Measurements from ENCODE around the gene MAVS.
"Not testable (repeated sequence)": the region's sequence is repeated elsewhere in the genome, so short reads cannot be mapped to it uniquely, and the experiment has no call there.

Gene MAVS

DNA sequence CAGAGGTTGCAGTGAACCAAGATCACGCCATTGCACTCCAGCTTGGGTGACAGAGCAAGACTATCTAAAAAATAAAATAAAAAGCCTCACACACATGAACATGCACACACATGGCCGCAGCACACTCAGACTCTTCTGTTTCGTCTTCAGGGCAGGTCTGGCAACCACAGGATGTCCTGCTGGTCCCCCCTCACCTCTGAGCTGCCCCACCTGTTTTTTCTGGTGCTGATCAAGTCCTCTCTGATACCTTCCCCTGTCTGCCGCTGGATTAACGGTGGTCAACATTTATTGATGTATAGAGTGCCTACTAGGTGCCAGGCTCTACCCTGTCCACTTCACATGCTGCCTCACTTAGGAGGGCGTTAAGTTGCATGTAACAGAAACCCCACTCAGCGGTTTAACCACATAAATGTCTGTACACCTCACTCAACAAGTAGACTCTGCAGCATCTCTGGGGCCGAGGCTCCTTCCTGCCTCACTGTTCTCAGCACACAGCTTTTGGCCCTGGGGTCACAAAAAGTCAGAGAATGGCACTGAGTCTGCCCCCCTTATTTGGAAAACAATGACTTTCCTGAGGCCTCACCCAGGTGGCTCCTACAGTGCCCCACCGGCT is 30.8 kb upstream of the MAVS start:
- peak in 1 of 4 experiments; percentile 13 for DNase-seq

DNA sequence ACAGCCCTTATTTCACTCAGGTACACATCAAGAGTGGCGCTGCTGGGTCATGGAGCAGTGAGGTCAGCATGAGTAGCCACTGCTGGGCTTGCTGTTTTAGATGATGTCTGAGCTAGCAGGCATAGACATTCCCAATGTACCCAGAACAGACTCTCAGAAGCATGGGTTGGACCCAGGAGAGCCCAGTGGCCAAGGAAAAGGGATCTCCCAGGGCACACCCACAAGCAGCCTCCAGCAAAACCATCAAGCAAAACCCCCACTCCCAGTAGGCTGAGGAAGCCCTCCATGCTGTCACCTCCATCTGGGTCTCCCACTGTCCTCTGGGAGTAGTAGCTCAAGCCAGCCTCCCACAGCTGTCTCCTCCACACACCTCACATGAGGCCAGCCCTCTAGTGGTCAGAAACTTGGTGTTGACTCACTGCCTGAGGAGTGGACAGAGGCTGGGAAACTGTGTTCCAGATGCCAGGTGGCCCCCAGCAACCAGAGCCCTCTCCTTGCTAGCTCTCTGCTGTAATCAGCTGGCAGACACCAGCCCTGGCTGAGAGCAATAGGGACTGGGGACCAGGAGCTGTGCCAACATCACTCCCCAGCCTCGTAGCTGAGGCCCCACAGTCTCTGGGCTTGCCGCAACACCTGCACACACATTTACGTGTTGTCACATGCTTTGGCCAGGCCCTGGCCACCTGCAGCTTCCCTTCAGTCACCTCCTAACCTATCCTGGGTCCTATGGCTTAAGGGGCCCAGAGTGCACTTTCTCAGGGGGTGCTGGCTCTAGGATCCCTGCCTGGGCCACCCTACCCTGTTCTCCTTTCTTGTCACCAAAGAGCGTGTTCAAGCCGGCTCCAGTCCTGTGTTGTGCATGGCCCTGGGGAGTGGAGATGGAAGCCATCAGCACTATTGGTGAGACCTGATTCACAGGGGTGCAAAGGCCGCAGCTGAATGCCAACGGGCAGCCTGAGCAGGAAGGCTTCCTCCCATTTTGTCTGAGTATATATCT is 28.2 kb upstream of the MAVS start:
- no peak for DNase-seq

DNA sequence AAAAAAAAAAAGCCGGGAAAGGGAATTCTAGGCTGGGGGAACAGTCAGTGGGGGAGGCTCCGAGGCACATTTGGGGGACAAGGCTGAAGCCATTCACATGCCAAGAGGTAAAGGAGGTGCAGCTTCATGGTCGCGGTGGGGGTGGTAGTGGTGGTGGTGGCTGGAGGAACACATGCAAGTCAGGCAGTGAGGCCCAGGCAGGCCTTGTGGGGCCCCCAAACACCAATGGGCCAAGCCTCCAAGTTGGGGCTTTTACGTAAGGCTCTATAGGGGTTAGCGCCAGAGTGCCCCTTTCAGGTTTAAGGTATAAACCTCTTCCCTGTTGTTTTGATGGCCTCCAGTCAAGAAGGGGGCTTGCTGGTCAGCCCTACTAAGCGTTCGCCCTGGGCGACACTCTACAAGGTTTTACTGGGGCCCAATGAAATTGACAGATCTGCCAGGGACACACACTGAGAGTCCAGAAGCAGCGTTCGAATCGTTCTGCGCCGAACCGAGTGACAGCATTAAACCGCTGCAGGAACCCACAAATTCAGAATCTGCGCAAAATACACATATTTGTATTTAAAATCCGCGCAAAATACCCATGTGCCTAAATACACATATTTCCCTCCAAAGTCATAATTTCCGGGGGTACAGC is 27.1 kb upstream of the MAVS start:
- no peak for DNase-seq

DNA sequence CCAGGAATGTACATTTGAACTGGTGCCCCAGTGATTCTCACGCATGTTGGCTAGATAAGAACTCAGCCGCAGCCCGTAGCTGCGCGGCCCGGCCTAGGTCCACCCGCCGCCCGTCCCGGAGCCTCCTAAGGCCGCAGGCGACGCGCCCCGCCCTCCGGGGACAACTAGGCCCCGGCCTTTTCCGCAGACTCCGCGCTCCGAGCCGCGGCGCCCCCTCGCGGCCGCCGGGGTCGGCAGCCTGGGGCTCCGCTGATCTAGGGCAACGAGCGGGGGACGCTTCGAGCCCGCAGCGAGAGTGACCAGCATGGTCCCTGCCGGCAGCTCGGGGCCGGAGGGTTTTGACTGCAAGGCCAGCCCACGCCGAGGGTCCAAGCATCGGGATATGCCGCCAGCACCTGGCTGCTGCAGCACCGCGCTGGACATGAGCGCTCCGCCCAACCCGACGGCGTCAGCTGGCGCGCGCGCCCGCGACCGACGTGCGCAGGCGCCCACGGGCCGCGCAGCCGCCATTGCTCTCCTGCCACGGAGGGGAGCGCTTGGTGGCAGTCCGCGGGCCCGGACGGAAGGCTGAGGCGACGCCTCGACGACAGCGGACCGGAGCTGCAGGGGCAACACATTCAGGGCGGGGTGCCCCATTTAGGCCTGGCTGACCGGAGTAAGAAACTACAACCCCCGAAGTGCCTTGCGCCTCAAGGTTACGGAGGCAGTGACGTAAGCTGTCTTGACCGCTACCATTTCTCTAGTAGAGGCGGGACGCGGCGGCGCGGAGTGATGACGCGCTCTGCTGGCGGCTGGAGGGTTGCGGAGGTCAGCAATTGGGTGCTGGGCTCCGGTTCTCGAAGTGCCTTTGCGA is 26.4 kb upstream of the MAVS start, which contains the start of gene AP5S1:
Gene AP5S1, plus strand, starts transcription at position 500 of the 853 bp plus-strand sequence. CDS start 1,571 bp downstream, outside the sequence.
- DNase-seq, result peak; percentile 77 to 92 (median 87)

DNA sequence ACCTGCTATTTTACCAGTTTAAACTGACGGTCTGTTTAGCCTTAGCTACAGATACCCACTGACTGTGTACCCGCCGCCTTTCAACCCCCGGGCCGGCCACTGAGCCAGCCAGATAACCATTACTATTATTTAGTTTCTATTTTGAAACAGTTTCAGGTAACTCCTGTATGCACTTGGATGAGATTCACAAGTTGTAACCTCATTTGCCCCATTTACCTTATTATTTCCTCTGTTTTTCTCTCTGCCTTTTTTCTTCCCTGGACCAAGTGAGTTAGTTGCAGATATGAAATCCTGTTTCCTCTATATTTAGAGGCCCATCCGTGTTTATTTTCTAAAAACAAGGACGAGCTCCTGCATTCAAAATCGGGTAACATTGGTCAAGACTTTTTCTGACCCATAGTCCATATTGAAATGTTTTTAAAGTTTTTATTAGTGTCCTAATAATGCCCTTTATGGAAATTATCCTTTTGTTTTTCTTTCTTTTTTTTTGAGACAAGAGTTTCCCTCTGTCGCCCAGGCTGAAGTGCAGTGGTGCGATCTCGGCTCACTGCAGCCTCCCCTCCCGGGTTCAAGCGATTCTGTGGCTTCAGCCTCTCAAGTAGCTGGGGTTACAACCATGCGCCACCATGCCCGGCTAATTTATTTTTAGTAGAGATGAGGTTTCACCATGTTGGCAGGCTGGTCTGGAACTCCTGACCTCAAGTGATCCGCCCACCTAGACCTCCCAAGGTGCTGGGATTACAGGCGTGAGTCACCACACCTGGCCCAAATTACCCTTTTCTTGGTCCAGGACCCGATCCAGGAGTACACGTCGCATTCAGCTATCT is 25.5 kb upstream of the MAVS start:
- DNase-seq, result no peak

DNA sequence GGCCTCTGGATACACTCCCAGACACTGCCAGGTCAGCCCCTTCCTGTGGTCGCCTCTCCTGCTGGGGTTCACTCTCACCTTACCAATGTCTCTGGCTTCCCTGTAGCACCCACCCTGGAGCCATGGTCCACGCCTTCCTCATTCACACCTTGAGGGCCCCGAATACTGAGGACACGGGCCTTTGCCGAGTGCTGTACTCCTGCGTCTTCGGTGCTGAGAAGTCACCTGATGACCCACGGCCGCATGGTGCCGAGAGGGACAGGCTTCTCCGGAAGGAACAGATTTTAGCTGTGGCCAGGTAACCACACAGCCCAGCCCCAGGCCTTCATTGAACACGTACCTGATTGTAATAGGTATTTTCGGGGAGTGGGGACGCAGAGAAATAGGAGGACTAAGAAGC is 24.6 kb upstream of the MAVS start:
- DNase-seq, result no peak

DNA sequence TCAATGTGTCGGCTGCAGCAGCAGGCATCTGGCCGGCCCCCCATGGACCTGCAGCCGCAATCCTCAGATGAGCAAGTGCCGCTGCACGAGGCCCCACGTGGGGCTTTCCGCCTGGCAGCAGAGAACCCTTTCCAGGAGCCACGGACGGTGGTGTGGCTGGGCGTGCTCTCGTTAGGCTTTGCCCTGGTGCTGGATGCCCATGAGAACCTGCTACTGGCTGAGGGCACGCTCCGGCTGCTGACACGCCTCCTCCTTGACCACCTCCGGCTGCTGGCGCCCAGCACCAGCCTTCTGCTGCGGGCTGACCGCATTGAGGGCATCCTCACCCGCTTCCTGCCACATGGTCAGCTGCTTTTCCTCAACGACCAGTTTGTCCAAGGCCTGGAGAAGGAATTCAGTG is 22.8 kb upstream of the MAVS start:
- DNase-seq, result no peak

DNA sequence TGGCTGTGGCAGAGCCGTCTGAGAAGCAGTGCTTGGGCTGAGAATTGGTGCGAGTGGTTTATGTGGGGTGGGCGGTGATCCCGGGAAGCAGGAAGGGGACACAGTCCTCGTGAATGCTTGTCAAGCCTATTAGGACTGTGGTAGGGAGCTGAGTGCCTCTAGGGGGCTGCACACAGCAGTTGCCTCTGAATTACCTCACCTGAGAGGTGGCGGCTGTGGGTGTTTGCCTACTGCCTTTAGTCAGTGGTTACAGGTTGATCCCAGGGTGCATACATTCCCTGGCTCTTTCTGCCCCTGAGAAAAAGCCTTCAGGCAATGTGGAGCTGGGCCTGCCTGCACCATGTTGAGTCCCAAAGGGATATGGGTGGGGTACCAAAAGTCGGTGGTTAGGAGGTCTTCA is 21.1 kb upstream of the MAVS start:
- no peak for DNase-seq

DNA sequence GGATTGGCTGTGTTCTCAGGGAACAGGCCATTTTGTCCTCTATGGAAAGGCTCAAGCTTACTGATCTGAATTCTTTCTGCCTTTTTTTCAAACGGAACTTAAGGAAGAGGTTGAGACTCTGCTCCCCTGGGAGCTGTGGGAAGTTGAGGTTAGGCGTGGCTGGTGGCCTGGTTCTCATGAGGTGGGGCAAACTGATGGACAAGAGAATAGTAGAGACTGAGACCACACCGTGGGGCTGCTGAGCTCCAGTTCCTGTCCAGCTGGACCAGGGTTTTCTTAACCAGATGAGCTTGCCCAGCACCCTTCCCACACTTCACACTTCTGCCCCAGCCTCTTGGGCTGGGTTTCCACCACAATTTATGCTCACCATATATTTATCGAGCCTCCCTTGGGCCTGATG is 20.2 kb upstream of the MAVS start:
- no peak for DNase-seq

DNA sequence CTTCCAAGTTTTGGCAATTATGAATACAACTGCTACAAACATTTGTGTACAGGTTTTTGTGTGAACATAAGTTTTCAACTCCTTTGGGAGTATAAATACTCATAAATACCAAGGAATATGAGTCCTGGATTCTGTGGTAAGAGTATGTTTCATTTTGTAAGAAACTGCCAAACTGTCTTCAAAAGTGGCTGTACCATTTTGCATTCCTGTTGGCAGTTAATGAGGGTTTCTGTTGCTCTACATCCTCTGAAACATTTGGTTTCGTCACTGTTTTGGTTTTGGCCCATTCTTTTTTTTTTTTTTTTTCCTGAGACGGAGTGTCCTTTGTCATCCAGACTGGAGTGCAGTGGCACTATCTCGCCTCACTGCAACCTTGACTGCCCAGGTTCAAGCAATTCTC is 17.8 kb upstream of the MAVS start:
- no peak for DNase-seq

DNA sequence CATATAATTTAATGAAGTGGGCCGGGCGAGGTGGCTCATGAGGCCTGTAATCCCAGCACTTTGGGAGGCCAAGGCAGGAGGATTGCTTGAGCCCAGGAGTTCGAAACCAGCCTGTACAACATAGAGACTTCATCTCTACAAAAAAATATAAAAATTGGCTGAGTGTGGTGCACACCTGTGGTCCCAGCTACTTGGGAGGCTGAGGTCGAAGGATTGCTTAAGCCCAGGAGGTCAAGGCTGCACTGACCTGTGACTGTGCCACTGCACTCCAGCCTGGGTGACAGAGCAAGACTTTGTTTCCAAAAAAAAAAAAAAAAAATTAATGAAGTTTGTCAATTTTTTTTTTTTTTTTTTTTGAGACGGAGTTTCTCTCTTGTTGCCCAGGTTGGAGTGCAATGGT is 16.7 kb upstream of the MAVS start:
- DNase-seq, result not testable (repeated sequence)

DNA sequence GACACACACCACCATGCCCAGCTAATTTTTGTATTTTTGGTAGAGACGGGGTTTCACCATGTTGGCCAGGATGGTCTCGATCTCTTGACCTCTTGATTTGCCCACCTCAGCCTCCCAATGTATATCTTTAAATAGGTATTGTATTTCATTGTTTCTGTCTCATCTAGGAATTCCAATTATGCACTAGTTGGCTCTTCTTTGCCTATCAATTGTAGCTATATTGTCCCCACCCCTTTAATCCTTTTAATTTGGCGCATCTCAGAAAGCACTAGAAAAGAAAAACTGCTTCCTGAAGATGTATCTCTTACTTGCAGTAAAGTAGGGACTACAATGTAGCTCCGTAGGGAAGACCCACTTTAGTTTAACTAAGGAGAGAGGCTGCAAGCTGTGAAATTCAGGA is 10.5 kb upstream of the MAVS start:
- DNase-seq, result no peak

DNA sequence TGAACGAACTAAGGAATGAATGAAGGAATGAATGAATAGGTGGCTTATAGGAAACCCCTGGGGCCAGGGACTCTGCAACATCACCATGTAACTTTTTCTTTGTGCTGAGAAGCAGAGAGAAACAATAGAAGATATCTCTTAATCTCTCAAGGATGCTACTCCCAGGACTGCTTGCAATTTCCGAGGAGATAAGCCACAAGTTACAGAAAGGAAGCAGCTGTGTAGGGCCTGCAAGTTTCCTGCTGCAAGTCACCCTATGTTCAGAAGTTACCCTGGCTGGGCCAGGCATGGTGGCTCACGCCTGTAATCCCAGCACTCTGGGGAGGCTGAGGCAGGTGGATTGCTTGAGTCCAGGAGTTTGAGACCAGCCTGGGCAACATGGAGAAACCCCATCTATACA is 7.3 kb upstream of the MAVS start:
- no peak for DNase-seq

DNA sequence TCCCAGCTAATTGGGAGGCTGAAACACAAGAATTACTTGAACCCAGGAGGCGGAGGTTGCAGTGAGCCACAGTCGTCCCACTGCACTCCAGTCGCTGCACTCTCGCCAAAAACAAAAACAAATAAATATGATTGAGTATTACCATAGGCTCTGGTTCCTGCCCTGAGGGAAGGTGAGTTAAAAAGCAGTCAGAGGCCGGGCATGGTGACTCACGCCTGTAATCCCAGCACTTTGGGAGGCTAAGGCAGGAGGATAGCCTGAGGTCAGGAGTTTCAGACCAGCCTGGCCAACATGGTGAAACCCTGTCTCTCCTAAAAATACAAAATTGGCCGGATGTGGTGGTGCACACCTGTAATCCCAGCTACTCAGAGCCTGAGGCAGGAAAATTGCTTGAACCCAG is 6.4 kb upstream of the MAVS start:
- DNase-seq, result not testable (repeated sequence)

DNA sequence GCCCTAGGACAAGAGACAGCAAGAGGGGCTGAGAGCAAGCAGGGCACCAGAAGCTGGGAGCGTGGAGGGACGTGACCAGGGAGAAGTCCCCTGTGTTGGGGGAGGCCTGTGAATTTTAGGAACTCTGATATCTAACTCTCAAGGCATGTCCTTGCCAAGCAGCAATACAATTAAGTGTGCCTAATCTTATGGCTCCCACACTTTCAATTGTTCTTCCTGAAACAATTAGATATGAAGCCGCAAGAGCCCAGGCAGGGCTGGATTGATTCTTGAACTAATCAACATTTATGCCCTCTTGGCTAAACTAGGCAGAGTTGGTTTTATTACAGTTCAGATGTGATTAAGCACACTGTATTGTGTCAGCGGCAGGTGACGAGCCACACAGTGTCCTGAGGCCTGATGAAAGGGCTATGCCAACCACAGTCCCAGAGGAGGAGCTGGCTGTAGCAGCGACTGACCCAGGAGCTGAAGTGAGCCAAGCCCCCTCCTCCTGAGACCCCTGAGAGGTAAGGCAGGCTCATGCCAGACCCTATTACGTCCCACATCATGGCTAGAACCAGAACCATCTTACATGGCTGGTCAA is 4.2 kb upstream of the MAVS start:
- no peak for DNase-seq

DNA sequence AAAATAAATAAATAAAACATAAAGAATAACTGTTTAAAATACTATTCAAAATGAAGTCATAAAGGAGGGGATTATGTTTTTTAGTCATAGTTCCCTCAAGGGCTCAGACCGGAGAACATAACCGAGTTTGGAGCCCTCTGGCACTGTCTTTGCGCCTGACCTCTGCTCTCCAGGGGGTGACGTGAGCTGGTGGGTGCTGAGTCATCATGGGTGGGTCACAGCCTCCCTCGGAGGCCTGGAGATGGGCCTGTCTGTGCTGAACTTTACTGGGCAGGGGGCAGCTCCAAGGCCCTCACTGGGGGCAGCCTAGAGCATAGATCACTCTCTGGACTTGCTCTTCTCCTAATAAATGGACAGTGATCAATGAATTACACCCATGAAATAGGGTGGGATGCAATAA is 3.1 kb upstream of the MAVS start:
- DNase-seq, result no peak

DNA sequence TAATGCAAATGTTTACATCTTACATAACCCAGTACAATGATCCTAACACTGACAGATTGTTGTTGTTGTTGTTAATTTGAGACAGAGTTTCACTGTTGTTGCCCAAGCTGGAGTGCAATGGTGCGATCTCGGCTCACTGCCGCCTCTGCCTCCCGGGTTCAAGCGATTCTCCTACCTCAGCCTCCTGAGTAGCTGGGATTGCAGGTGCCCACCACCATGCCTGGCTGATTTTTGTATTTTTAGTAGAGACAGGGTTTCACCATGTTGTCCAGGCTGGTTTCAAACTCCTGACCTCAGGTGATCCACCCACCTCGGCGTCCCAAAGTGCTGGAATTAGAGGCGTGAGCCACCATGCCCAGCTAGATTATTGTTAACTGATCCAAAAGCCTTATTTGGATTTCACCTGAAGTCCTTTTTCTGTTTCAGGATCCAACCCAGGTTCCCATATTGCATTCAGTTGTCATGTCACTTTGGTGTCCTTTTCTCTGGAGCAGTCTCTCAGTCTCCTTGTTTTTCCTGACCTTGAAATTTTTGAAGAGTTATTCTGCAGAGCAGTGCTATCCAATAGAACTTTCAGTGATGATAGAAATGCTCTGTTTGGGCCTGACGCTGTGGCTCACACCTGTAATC is 2.5 kb upstream of the MAVS start:
- not testable (repeated sequence) for DNase-seq

DNA sequence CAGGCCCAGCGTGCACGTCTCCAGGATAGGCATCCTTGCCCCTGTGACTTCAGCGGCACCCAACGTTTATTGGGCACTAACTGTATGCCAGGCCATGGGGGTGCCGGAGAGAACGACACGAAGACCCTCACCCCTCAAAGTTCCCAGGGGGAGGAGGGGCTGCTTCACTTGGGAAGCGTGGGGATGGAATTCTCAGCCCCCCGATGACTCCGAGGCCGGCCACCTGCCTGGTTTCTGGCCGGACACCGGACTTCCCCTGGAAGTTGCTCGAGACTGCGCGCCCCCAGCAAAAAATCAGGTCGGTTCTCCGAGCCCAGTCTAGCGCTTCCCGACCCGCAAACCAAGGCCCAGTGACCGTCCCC is 275 bp upstream of the MAVS start:
- DNase-seq, result no peak

DNA sequence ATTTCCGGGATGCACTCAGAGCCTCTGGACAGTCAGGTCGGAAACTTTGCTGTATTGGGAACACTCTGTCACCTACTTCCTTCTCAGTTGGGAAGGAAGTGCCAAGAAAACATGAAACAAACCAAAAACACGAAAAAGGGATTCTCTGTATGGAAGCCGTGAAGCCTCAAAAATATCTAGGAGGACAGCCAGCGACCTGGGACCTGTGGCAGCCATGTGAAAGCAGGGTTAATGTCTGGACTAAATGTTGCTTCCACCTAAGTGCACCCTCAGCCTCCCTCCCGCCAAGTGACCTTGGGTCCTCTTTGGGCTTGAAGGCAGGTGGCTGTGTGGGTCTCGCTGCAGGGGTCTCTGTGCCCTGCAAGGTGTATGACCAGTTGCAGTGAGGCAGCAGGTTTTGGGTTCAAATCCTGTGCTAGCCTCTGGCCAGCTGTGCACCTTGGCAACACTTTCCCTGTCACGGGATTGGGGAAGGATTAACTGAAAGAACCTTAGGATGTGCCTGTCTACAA is 851 bp downstream of the MAVS start:
- DNase-seq, result no peak

DNA sequence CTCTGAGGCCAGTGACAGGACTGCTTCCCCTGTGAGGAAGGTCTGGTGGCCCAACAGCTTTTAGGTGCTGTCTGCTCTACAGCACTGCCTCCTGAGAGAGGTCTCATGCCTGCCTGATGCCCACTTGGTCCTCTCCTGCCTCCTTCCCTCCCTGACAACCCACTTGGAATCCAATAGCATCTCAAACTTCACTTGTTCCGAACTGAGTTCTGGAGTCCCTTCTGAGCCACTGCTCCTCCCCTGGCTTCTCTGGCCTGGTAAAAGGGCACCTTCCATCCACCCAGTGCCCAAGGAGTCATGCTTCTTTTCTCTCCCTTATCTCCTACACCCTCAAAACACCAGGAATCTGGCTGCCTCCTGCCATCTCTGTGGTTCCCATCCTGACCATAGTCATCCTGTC is 1.9 kb downstream of the MAVS start:
- DNase-seq, result no peak

DNA sequence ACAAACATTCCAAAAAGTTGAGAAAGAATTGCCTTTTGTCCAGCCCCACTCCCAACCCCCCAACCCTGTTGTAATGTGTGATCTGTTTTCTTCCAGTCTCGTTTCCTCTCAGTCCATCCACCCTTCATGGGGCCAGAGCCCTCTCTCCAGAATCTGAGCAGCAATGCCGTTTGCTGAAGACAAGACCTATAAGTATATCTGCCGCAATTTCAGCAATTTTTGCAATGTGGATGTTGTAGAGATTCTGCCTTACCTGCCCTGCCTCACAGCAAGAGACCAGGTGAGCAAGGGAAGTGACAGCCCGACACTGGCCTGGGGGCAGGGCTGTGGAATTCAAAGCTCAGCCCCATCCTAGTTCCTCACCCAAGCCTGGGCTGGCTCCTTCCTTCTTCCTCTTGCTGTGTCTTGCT is 7.8 kb downstream of the MAVS start:
- no peak for DNase-seq
